ENCODE measurements around the gene BCS1L. TPM values are rescaled to one million over a fixed set of nuclear protein-coding genes. Genes with fewer than 3 reads are reported as not detected.

Gene BCS1L
- polyA plus RNA-seq, 1 of the 3 experiments (the other 2 are of a cell fraction) = 47.5 TPM

DNA sequence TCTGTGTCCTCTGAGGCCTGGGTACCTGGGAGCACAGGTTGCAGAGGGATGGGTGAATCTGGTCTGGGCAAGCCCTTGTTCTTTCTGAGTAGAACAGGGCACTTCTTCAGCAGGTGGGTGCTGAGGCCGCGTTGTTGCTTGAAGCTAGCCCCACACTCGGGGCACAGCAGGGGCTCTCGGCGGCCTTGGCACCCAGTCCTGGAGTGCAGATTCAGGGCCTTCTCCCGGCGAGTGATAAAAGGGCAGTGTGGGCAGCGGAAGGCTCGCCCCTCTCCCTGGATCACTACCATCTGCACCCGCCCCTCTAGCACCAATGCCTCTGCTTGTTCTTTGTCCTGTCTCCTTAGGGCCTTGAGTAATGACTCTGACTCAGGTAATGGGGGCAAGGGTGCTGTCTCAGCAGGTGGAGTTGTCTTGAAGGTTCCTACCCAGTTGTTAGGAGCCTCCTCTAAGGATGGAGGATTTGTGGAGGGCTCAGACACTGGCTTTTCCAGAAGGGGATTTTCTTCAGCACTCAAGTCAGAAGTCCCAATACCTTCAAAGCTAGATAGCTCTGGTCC lies 15.7 kb upstream of the BCS1L start:
- no peak overlapping the region for H2AFZ ChIP-seq (ENCODE audit: low read depth)
- no peak for TF ChIP-seq POLR2AphosphoS5 (IDR thresholded peaks at IDR 0.05; ENCODE audit: low read depth, low read length)
- TF ChIP-seq MEF2A (IDR thresholded peaks at IDR 0.05; ENCODE audit: borderline replicate concordance, low read depth) = no peak
- TF ChIP-seq ZBTB33 (IDR thresholded peaks at IDR 0.05; ENCODE audit: borderline replicate concordance, low read depth) = no peak
- no peak for TF ChIP-seq USF2 (IDR thresholded peaks at IDR 0.05; ENCODE audit: borderline replicate concordance, low read depth, low read length)
- TF ChIP-seq, protein P1, sequence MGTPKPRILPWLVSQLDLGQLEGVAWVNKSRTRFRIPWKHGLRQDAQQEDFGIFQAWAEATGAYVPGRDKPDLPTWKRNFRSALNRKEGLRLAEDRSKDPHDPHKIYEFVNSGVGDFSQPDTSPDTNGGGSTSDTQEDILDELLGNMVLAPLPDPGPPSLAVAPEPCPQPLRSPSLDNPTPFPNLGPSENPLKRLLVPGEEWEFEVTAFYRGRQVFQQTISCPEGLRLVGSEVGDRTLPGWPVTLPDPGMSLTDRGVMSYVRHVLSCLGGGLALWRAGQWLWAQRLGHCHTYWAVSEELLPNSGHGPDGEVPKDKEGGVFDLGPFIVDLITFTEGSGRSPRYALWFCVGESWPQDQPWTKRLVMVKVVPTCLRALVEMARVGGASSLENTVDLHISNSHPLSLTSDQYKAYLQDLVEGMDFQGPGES (IDR thresholded peaks at IDR 0.05; ENCODE audit: low read depth, low read length) = no peak
- no peak for TF ChIP-seq EP300 (IDR thresholded peaks at IDR 0.05; ENCODE audit: borderline replicate concordance in 1 of 2, low read depth in 1 of 2, low read length in 1 of 2)
- no peak for TF ChIP-seq CTCF (IDR thresholded peaks at IDR 0.05)
- no peak for TF ChIP-seq JUND (IDR thresholded peaks at IDR 0.05)
- no peak for TF ChIP-seq RXRA (IDR thresholded peaks at IDR 0.05; ENCODE audit: borderline replicate concordance, low read depth)
- TF ChIP-seq MXI1 (IDR thresholded peaks at IDR 0.05; ENCODE audit: low read depth, low read length) = no peak
- TF ChIP-seq CHD2 (IDR thresholded peaks at IDR 0.05; ENCODE audit: low read length, partially characterized antibody) = no peak
- TF ChIP-seq SMC3 (IDR thresholded peaks at IDR 0.05; ENCODE audit: low read depth, low read length) = no peak
- H3K27me3 ChIP-seq (ENCODE audit: insufficient read depth) = no peaks in the 10 kb centered on the region
- H3K4me3 ChIP-seq (ENCODE audit: low read depth in 2 of 2, low read length in 1 of 2) = no peak overlapping the region
- CTCF ChIA-PET = no interaction called here
- DNase-seq = no peak
- no peaks in the 10 kb centered on the region for H4K20me1 ChIP-seq (ENCODE audit: insufficient read depth)
- H3K4me2 ChIP-seq = no peak overlapping the region
- no peak overlapping the region for H3K27ac ChIP-seq (ENCODE audit: low read depth in 2 of 2, low read length in 1 of 2)
- H3K36me3 ChIP-seq (replicated peaks in 1 of 2; ENCODE audit: control insufficient read depth in 1 of 2, insufficient read depth in 2 of 2, low read length in 1 of 2) = peaks cover 35 to 79% of the 10 kb centered on the region in 2 experiments
- no peaks in the 10 kb centered on the region for H3K9me2 ChIP-seq
- POLR2A ChIA-PET = no interaction called here
- no peaks in the 10 kb centered on the region; a peak in 1 of 4 replicates for H3K4me1 ChIP-seq (ENCODE audit: control insufficient read depth in 1 of 2, insufficient read depth in 2 of 2, low read depth in 1 of 2, low read length in 1 of 2)
- H3K79me2 ChIP-seq (ENCODE audit: insufficient read depth) = peaks cover 4% of the 10 kb centered on the region
- 95% methylated on average over 3 of the region's 10 CpGs for WGBS (ENCODE audit: low lambda C conversion rate)
- H3K9ac ChIP-seq = no peak overlapping the region
- peaks cover 3% of the 10 kb centered on the region for H3F3A ChIP-seq (replicated peaks; ENCODE audit: insufficient read depth)
- no peaks in the 10 kb centered on the region for H3K9me3 ChIP-seq
